GM12892 (cell line): Measurements from ENCODE around the gene SNX9.
"Not testable (repeated sequence)": the region's sequence is repeated elsewhere in the genome, so short reads cannot be mapped to it uniquely, and the experiment has no call there.

Experiments used
- POLR2A ChIP-seq: IDR thresholded peaks from 2 replicates; pipeline ENCODE4 v1.6.1; 2011; ENCODE audit warnings: low read depth, low read length, control low read depth
- POLR2AphosphoS5 ChIP-seq: IDR thresholded peaks from 2 replicates; pipeline ENCODE4 v1.6.1; 2011; ENCODE audit warnings: low read depth, low read length, control low read depth

DNA sequence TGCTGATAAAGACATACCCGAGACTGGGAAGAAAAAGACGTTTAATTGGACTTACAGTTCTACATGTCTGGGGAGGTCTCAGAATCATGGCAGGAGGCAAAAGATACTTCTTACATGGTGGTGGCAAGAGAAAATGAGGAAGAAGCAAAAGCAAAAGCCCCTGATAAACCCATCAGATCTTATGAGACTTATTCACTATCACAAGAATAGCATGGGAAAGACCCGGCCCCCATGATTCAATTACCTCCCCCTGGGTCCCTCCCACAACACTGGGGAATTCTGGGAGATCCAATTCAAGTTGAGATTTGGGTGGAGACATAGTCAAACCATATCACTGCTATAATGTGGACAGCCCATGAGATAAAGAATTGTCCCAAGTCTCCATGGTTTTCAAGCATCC lies 23.5 kb upstream of the SNX9 start:
- TF ChIP-seq POLR2A, POLR2AphosphoS5: not testable (repeated sequence)
